Inflammatory macrophage (primary cell): ENCODE data around the gene ZNF407.
A peak's percentile ranks its signal among the peaks of the same experiment; 100 is the strongest.

Experiments
- DNase-seq, 2 donors: peaks; one replicate each; pipeline ENCODE4 v3.0.0-alpha.2; 2020 to 2022

Gene ZNF407

DNA sequence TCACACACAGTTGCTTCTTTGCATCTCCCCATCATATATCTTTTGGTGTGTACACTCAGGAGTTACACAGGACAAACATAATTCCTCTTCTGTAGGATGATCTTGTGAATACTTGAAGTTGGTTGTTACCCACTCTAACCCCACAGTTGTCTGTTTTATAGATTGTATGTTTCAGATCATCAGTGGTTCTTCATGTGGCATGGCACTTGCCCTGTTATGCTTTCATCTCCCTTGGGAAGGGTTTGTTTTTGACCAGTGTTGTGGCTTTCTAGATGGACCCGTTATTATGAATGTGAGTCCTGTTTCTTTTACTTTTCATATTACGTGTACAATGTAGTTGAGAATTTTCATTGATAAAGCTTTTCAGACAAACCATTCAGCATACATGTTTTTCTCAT lies 82.0 kb downstream of the ZNF407 start:
- no peak for DNase-seq

DNA sequence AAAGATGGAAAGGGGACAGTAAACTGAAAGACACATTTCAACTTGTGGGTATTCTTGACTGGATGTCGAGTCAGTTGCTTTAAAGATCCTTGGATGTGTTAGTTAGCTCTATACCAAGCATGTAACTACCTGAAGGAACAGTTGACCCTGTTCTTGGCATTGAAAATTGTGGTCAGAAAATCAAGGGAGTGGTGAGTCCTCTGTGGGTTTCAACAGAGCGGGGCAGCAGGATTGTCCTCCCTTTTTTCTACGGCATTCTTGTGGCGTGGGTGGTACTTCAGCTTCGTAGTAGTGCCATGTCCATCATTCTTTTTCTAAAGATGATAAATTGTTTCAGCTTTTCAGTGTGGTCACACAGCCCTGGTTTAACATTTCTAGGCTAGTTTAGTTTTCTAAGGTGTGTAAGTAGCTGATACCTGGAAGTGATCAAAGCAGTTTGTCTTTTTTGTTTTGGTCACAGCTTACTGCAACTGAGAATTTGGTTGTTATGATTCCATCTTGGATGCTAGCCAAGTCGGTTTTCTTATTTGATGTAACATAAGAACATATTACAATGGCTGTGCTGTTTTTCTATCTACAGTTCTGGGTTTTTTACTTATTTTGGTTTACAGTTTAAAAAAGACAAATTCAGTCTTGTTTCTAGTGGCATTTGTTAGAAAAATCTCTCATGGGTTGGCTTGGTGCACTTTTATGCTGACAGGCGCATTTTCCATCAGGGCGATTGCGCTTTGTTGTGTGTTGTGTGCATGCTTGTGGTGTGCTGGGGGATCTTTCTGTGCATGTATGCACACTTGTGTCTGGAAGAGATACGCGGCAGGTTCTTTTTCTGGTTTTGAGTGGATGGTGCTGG lies 84.7 kb downstream of the ZNF407 start:
- DNase-seq, result no peak

- no peak for DNase-seq
Observed at GRCh38 chr18:74682991-74683297, 85.3 kb downstream of the ZNF407 start.

GRCh38 chr18:74683573-74683972 lies 85.9 kb downstream of the ZNF407 start:
- no peak for DNase-seq

DNA sequence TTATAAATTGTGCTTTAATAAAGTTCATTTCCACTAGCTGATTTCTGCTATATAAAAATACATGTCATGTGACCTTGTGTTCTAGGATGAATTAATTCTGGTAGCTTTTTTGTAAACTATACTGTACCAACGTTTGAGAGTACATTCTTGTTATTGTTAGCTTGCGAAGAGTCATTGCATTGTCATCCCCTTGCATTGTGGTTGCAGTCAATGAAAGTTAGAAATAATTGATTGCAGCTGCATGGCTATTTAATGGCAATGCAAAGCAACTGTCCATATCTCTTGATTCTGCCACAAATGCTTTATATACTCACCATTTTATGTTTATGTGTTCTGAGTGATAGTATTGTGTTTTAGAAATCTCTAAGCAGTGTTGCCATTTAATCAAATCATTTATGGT lies 91.6 kb downstream of the ZNF407 start:
- no peak for DNase-seq

- DNase-seq, result no peak
Observed at GRCh38 chr18:74692367-74693013, 94.8 kb downstream of the ZNF407 start.

DNA sequence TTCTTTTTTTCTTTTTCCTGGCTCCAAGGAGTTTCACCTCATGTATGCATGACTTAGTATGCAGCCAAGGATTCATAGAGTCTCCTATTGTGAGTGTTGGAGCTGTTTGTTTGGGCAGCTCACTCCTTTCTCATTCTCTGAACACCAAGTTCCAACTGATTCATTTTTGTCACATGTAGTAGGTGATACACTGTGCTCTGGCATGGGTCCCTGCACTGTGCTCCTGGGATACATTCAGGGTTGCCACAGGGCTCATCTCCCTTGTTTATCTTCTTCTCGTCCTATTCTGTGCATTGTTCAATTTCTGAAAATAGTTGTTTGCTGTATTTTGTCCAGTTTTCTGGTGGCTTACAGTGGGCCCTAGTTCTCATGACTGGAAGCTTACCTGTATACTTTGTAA lies 96.8 kb downstream of the ZNF407 start:
- DNase-seq, result no peak

- DNase-seq, result no peak
Observed at GRCh38 chr18:74695170-74695569, 97.5 kb downstream of the ZNF407 start.

DNA sequence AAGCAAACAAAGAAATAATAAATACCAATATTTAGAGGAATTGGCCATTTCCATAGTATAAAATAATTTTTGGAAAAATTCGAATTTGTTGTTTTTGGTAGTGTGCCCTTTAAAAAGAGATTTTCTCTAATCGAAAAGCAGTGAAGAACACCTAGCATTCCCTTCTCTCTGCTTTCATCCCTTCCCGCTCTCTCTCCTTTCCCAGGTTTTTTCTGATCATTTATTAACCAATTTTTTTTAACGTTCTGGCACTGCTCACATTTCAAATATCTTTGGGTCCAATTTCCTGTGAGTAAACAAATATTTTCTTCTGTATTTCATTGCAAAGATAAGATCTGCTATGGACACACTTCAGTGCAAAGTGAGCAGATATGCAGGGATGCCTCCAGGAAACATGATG lies 101.2 kb downstream of the ZNF407 start:
- no peak for DNase-seq

DNA sequence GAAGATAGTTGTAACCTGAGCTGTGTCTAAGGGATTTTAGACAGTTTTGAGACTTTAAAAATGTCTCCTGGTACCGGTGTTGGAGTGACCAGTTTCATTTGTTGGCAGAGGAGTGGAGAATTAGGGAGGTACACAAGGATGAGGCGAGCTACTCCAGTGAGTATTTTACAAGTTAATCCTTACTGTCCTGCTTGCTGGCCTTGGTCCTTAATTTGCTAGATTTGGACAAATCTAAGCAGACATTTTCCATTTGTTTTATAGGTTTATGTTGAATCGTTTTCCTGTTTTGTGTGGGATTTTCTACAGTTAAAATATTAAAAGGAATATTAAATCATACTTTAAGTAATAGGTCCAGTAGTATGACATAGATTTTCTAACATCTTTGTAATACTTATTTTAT lies 101.8 kb downstream of the ZNF407 start:
- no peak for DNase-seq

DNA sequence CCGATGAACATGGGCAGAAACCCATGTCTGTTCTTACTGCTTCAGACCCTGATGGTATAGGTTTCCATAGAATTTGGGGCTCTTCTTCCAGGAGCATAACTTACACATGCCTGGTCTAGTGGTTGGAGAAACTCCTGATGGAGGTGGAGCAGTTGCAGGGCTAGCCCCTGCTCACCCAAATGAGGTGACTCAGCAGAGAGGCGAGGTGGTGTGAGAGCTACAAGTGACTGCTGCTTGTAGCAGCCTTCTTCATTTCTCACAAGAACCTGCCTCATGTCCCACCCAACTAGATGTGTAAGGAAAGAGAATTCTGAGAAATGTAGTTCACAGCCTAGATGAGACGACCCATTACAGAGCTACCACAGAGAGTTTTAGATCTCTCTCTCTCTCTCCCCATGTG lies 105.3 kb downstream of the ZNF407 start:
- DNase-seq, result no peak

DNA sequence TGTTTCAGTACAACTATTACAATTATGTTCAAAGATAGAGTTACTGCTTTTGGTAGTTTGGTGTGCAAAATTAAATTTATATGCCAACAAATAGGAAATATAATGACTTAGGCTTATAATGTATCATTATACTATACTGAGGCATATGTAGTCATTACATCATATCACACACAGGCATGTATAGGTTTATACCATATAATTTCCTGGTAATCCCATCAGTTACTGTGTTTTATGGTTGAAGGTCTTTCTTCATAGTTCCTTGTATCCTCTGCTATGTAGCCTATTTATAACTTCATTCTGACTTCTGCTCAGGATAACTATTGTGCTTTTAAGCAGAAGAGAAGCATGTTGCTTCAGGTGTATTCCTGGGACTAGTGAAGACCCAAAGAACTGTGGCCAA lies 110.5 kb downstream of the ZNF407 start:
- DNase-seq, result no peak

- DNase-seq, result no peak
Observed at GRCh38 chr18:74709452-74709851, 111.8 kb downstream of the ZNF407 start.

DNA sequence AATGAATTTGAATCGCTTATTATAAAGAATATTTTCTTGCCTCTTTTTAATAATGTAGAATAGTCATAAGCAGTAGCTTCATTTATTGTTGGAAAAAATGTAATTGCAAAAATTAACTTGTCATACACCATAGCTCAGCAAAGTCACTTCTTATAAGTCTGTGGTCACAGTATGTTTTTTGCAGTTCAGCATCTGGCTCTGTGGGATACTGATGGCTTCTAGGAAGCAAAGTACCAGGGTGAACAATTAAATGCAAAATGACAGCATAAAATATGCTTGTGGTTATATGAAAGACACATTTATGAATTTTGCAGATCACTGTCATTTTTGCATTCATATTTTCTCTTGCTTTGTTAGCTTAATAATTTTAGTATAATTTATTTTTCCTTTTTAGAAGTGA lies 116.5 kb downstream of the ZNF407 start:
- no peak for DNase-seq

DNA sequence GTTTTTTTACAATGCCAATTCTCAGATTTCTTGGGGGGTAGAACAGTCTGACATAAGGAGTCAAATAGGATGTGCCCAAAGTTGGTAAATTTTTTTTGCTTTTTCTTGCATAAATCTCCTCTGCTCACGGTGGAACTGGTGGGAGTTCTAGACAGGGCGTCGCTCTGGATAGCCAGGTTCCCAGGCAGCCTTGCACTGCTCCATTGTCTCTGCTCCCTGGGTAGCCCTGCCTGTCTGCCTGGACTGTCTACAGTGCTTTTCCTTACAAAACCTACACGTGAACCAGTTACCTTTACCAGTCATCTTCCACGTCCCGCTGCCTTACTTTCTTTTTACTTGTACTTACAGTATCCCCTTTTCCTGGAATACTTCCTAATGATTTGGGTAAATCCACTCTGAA lies 117.1 kb downstream of the ZNF407 start:
- no peak for DNase-seq

DNA sequence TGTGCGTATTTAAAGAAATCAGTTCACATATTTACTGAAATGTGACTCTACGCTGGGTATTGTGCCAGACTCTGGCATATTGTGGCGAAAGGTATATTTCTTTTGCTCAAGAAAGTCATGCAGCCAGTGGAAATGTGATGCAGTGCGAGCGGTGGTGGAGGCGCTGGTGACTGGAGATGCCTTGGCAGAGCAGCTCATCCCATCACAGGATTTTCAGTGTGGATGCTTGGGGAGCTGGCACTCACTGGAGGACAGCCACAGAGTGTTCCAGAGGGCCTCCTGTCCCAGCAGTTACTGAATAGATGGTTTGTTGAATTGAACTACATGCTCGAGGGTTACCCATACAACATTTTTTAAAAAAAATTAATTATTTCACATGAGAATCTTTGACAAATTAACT lies 117.6 kb downstream of the ZNF407 start:
- no peak for DNase-seq

GRCh38 chr18:74715865-74716712 lies 118.4 kb downstream of the ZNF407 start:
- DNase-seq, result no peak

- DNase-seq, result no peak
Observed at GRCh38 chr18:74718312-74718711, 120.6 kb downstream of the ZNF407 start.

DNA sequence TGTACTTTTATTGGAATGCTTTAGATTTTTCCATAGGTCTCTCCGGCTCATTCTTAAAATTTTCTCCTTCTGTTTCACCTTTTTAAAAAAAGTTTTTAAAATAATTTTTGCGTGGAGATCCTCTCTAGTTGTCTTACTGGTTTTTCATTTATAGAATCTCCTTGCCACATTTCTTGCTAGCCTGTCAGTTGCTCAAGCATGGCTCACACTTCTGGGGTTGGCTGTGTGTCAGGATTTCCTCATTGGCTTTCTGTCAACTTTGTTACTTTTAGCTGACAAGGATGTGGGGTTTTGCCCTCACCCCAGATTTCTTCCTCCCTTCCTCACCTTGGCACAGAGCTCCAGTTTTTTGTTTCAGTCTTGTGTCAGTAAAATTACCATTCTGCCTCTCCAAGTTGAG lies 124.6 kb downstream of the ZNF407 start:
- DNase-seq, result peak; percentile 20 to 29

GRCh38 chr18:74724186-74724585 lies 126.5 kb downstream of the ZNF407 start:
- no peak for DNase-seq

DNA sequence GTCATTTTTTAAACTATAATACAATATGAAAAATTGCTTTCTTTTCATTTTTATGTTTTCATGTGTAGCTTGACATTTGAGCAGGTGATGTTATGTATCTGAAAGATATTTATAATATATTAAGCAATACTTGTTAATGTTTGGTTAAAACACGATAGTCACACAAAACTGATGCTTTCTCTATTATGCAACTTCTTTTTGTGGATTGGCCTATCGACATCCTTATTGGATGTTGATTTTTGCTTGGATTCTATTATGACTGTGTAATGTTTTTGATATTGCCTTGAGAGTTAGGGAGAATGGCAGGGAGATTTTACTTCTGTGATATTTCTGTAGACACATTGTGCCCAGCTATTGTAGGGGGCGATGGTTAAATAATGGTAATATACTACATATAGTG lies 128.0 kb downstream of the ZNF407 start:
- no peak for DNase-seq

DNA sequence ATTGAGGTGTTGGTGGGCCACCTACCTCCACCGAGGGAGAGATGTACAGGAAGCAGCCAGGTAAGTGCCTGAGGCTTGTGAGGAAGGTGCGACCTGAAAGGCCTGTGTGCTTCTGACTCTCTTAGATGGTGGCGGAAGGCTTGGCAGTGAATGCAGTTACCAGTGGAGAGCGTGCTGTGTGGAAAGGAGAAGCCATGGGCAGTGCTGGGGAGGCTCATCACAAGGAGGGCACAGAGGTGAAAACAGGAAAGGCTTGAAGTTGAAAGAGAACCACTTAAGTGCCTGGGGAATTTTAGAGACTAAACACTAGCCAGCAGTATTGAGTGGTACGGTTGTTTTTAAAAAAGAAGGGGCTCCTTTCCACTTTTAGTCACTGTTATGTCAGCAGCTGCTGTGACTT lies 130.9 kb downstream of the ZNF407 start:
- DNase-seq, result no peak

- no peak for DNase-seq
Observed at GRCh38 chr18:74731097-74731496, 133.4 kb downstream of the ZNF407 start.

GRCh38 chr18:74732380-74732779 lies 134.7 kb downstream of the ZNF407 start:
- DNase-seq, result no peak
